ENCODE measurements around the gene BIRC5.

BIRC5 gene

DNA sequence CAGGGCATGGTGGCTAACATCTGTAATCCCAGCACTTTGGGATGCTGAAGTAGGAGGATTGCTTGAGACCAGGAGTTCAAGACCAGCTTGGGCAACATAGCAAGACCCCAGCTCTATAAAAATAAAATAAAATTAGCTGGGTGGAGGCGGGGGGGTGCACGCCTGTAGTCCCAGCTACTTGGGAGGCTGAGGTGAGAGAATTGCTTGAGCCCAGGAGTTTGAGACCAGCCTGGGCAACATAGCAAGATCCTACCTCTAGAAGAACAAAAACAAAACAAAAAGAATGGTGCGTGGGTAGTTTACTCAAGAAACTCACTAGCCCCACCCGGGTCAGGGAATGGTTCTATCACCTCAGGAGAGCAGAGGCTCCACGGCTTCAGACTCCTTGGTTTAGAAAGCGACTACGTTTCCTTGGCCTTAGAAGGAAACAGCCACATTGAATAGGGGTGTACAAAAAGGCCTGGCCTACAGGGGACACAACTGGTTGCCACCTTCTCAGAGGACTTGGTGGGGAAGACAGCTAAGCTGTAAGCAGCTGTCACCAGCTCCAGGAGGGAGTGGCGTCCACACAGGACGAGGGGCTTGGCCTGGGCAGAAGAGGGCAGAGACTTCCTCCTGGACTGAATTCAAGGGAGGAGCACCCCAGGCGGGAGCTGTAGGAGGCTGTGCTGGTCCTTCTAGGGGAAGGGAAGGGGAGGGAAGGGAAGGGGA lies 27.9 kb upstream of the BIRC5 start:
- TF ChIP-seq, protein P1, sequence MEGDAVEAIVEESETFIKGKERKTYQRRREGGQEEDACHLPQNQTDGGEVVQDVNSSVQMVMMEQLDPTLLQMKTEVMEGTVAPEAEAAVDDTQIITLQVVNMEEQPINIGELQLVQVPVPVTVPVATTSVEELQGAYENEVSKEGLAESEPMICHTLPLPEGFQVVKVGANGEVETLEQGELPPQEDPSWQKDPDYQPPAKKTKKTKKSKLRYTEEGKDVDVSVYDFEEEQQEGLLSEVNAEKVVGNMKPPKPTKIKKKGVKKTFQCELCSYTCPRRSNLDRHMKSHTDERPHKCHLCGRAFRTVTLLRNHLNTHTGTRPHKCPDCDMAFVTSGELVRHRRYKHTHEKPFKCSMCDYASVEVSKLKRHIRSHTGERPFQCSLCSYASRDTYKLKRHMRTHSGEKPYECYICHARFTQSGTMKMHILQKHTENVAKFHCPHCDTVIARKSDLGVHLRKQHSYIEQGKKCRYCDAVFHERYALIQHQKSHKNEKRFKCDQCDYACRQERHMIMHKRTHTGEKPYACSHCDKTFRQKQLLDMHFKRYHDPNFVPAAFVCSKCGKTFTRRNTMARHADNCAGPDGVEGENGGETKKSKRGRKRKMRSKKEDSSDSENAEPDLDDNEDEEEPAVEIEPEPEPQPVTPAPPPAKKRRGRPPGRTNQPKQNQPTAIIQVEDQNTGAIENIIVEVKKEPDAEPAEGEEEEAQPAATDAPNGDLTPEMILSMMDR (IDR thresholded peaks at IDR 0.05), result no peak
- H3K4me3 ChIP-seq, result peak overlapping the region; percentile 43 to 54
- H3K27me3 ChIP-seq, result no peaks in the 10 kb centered on the region
- peaks cover 0 to 20% (median 12%) of the 10 kb centered on the region in 4 donors for H3K4me1 ChIP-seq
- intact Hi-C loops (cut with DNase I; ENCODE audit: low total_unique reads), result no loop called here
- no peak overlapping the region for H3K27ac ChIP-seq
- H3K36me3 ChIP-seq, result peaks cover 0 to 9% (median 7%) of the 10 kb centered on the region in 3 donors
- no peaks in the 10 kb centered on the region for H3K9me3 ChIP-seq
- peak; percentile 48 to 76 for DNase-seq

DNA sequence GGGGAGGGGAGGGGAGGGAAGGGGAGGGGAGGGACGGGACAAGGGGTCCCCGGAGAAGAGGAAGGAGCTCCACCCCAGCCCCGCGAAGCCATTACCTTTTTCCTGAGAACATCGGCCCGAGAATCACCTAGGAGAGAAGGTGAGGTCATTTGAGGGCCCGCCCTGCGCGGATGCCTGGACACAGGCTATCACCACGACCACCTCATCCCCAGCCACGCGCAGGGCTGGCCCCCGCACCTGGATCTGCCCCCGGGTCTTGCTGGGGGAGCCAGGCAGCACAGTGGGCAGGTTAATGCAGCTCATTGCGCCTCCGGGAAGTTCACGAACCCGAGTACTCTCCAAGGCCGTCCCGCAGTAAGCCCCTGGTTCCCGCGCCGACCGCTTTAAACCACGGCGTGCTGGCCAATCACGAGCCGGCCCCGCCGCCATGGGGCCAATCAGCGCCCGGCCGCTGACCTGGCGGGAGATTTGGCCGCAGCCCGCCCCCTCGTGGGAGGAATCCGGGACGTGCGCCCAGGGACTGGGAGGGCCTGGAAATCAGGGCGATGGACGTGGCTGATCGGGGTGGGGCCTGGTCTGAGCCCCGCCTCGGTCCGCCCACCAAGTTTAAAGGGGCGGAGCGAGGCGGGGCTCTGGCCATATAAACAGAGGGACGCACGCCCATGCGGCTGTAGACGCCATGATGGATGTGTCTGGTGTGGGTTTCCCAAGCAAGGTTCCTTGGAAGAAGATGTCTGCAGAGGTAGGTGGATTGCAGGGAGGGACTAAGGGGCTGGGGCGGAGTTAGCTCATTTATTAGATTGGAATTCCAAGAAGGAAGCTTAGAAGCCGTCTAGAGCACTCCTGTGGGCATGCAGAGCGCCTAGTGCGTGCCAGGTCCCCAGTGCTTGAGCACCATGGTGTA lies 27.1 kb upstream of the BIRC5 start, which contains the start of the genes AFMID and TK1:
Gene AFMID (plus strand): TSS at position 671 of the 904 bp plus-strand sequence. CDS start 9 bp downstream, at position 680.
Gene TK1 (minus strand): TSS at position 361 of the 904 bp plus-strand sequence. CDS start 58 bp downstream, at position 303.
- peaks cover 0 to 17% (median 9%) of the 10 kb centered on the region in 3 donors for H3K36me3 ChIP-seq
- intact Hi-C loops (cut with DNase I; ENCODE audit: low total_unique reads), result no loop called here
- H3K9me3 ChIP-seq, result no peaks in the 10 kb centered on the region
- H3K27ac ChIP-seq, result peak within 1 kb of the TSS; percentile 36 to 53
- TF ChIP-seq, protein P1 (IDR thresholded peaks at IDR 0.05), result peak; percentile 77 to 92
- DNase-seq, result peak; percentile 91 to 97
- peak within 1 kb of the TSS; percentile 43 to 54 for H3K4me3 ChIP-seq
- no peaks in the 10 kb centered on the region for H3K27me3 ChIP-seq
- H3K4me1 ChIP-seq, result peaks cover 0 to 20% (median 12%) of the 10 kb centered on the region in 4 donors

- Histone ChIP-seq H3K36me3 (peaks cover 6 to 52% (median 31%) of the 10 kb centered on the region in 3 donors), H3K27ac (no peak overlapping the region)
- no peak for DNase-seq
Observed at GRCh38 chr17:78196716-78197115, 17.3 kb upstream of the BIRC5 start.

DNA sequence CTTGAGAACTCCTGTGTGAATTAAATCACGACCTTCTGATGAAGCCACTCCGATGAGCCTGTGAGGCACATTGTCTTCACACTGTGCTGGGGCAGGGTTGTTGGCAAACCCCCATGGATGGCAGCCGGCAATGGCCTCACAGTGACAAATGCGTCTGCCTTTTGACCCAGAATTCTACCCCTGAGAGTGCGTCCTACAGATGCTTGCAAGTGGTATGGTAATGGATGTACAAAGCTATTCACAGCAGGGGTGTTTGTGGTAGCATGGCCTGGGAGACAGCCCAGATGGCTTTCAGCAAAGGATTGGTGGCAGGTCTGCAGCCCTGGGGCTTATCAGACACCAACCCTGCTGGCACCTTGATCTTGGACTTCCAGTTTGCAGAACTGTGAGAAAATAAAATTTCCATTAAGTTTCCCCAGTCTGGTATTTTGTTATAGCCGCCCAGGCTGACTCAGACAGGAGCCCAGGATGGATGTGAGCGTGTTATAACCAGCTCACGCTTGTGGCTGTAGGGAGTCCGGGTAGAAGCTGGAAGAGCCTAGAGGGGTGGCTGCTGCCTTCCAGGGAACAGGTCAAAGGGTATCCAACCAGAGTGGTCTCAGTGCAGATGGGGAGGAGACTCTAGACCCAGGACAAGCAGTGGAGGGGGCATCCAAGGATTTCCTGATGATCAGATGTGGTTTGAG lies 16.8 kb upstream of the BIRC5 start:
- Histone ChIP-seq H3K4me3 (no peak overlapping the region), H3K27me3 (no peaks in the 10 kb centered on the region), H3K36me3 (peaks cover 5 to 47% (median 31%) of the 10 kb centered on the region in 3 donors), H3K4me1 (peaks cover 0 to 11% (median 0%) of the 10 kb centered on the region in 4 donors), H3K9me3 (no peaks in the 10 kb centered on the region), H3K27ac (peak overlapping the region in 1 of 2 donors; percentile 49)
- no peak for DNase-seq
- TF ChIP-seq, protein P1 (IDR thresholded peaks at IDR 0.05), result no peak
- intact Hi-C loops (cut with DNase I; ENCODE audit: low total_unique reads), result no loop called here

More at GRCh38 chr17:78196716-78197115, 17.3 kb upstream of the BIRC5 start:
- no peak overlapping the region for H3K4me3 ChIP-seq
- no peaks in the 10 kb centered on the region for H3K27me3 ChIP-seq
- peaks cover 0 to 11% (median 0%) of the 10 kb centered on the region in 4 donors for H3K4me1 ChIP-seq
- intact Hi-C loops (cut with DNase I; ENCODE audit: low total_unique reads), result no loop called here
- TF ChIP-seq, protein P1 (IDR thresholded peaks at IDR 0.05), result no peak
- no peaks in the 10 kb centered on the region for H3K9me3 ChIP-seq

- intact Hi-C loops (cut with DNase I; ENCODE audit: low total_unique reads), result no loop called here
- H3K27me3 ChIP-seq, result no peaks in the 10 kb centered on the region
- TF ChIP-seq, protein P1 (IDR thresholded peaks at IDR 0.05), result no peak
- no peak overlapping the region for H3K4me3 ChIP-seq
- H3K4me1 ChIP-seq, result peaks cover 0 to 11% (median 0%) of the 10 kb centered on the region in 4 donors
- DNase-seq, result no peak
- H3K27ac ChIP-seq, result no peak overlapping the region
- H3K36me3 ChIP-seq, result peaks cover 0 to 37% (median 25%) of the 10 kb centered on the region in 3 donors
- no peaks in the 10 kb centered on the region for H3K9me3 ChIP-seq
Observed at GRCh38 chr17:78200451-78200850, 13.6 kb upstream of the BIRC5 start.
